H1 (cell line): Measurements from ENCODE around the gene PLBD1. TPM values are rescaled to one million over a fixed set of nuclear protein-coding genes. Genes with fewer than 3 reads are reported as not detected.

Experiments
- CTCF ChIA-PET: fragments of 300-600 bp; sonication (Branson Sonifier 250); formaldehyde crosslinking; loops from one replicate; lab custom pipeline; 2021; ENCODE audit not compliant: partially characterized antibody; lab: Charles Lee
- POLR2A ChIA-PET: fragments of 300-600 bp; sonication (Branson Sonifier 250); formaldehyde crosslinking; loops from one replicate; lab custom pipeline; 2021; ENCODE audit warnings: inconsistent platforms; ENCODE audit not compliant: partially characterized antibody; lab: Charles Lee
- DNase-seq, 2 experiments: peaks; one replicate each; pipeline versions ENCODE4 v3.0.0 to v3.0.0-alpha.2; 2010 to 2022; ENCODE audit warnings: low spot score in 2 of 2, low read depth in 1 of 2, mixed read lengths in 1 of 2
- FAIRE-seq: peaks from 2 replicates; lab custom pipeline; 2011; peaks lifted over from hg19 to GRCh38; lab: Jason Lieb, UNC
- H2AFZ ChIP-seq: 2 replicates; pipeline ENCODE4 v1.8.1; 2012; ENCODE audit warnings: low read length, inconsistent platforms
- H2AK5ac ChIP-seq: 2 replicates; pipeline ENCODE4 v1.6.1; 2013; ENCODE audit warnings: low read depth, low read length
- H2BK120ac ChIP-seq: replicated peaks from 2 replicates; pipeline ENCODE3; 2013; ENCODE audit warnings: low read depth, low read length, inconsistent platforms
- H2BK12ac ChIP-seq: 2 replicates; pipeline ENCODE4 v1.6.1; 2013; ENCODE audit warnings: low read depth, low read length
- H2BK15ac ChIP-seq: 2 replicates; pipeline ENCODE4 v1.6.1; 2013; ENCODE audit warnings: low read length
- H2BK20ac ChIP-seq: 2 replicates; pipeline ENCODE4 v1.6.1; 2013; ENCODE audit warnings: low read length
- H2BK5ac ChIP-seq: 2 replicates; pipeline ENCODE4 v1.6.1; 2013; ENCODE audit warnings: low read depth, low read length
- H3K14ac ChIP-seq: 2 replicates; pipeline ENCODE4 v1.6.1; 2013; ENCODE audit warnings: inconsistent platforms; ENCODE audit not compliant: insufficient read length
- H3K18ac ChIP-seq: 2 replicates; pipeline ENCODE4 v1.6.1; 2013; ENCODE audit warnings: low read length; ENCODE audit errors: extremely low read depth
- H3K23ac ChIP-seq: 2 replicates; pipeline ENCODE4 v1.6.1; 2013; ENCODE audit warnings: inconsistent platforms; ENCODE audit not compliant: insufficient read length
- H3K23me2 ChIP-seq: 2 replicates; pipeline ENCODE4 v1.6.1; 2013; ENCODE audit warnings: low read depth, low read length
- H3K27ac ChIP-seq: 2 replicates; pipeline ENCODE4 v1.6.1; 2011; ENCODE audit warnings: low read depth, low read length, inconsistent platforms
- H3K27me3 ChIP-seq, 4 experiments: replicated peaks in 1 of 4; 1 replicate in 1 of 4; 2 replicates in 3 of 4; pipeline versions ENCODE4 v1.6.1 to v1.8.1; 2011 to 2013; ENCODE audit warnings: low read length in 3 of 4, mild to moderate bottlenecking in 3 of 4, inconsistent platforms in 2 of 4, mixed read lengths in 2 of 4, moderate library complexity in 1 of 4; ENCODE audit not compliant: control insufficient read depth in 3 of 4, insufficient read depth in 3 of 4; ENCODE audit errors: extremely low read depth in 1 of 4
- H3K36me3 ChIP-seq, 4 experiments: 2 replicates each; pipeline versions ENCODE4 v1.6.1 to v1.8.1; 2011 to 2013; ENCODE audit warnings: mild to moderate bottlenecking in 4 of 4, low read length in 3 of 4, moderate library complexity in 2 of 4, control low read depth in 1 of 4, inconsistent platforms in 1 of 4; ENCODE audit not compliant: insufficient read depth in 4 of 4, control insufficient read depth in 2 of 4
- H3K4ac ChIP-seq: replicated peaks from 2 replicates; pipeline ENCODE3; 2013; ENCODE audit warnings: low read length, low read depth, mixed read lengths, inconsistent platforms; ENCODE audit not compliant: insufficient read length
- H3K4me1 ChIP-seq, 4 experiments: replicated peaks in 1 of 4; 1 replicate in 1 of 4; 2 replicates in 3 of 4; pipeline versions ENCODE4 v1.6.1 to v1.8.1; 2011 to 2013; ENCODE audit warnings: low read length in 3 of 4, inconsistent platforms in 2 of 4, mixed read lengths in 1 of 4; ENCODE audit not compliant: insufficient read depth in 4 of 4, control insufficient read depth in 3 of 4
- H3K4me2 ChIP-seq, 2 experiments: 2 replicates each; pipeline versions ENCODE4 v1.6.1 to v1.8.1; 2011 to 2013; ENCODE audit warnings: low read depth in 2 of 2, low read length in 2 of 2, control low read depth in 1 of 2, inconsistent platforms in 1 of 2, mild to moderate bottlenecking in 1 of 2; ENCODE audit not compliant: insufficient read depth in 1 of 2
- H3K4me3 ChIP-seq, 4 experiments: fragments of 200-600, 300-600 bp in 1 of 4; sonication (generic), shearing (Covaris generic), sonication (Bioruptor Twin) in 1 of 4; 2 replicates each; pipeline versions ENCODE4 v1.5.1 to v1.8.1; 2011 to 2016; ENCODE audit warnings: low read length in 4 of 4, low read depth in 3 of 4, control low read depth in 2 of 4, inconsistent platforms in 2 of 4, mild to moderate bottlenecking in 2 of 4, mixed read lengths in 1 of 4, moderate library complexity in 1 of 4; ENCODE audit not compliant: insufficient read depth in 2 of 4; ENCODE audit errors: extremely low read depth in 1 of 4
- H3K56ac ChIP-seq: replicated peaks from 2 replicates; pipeline ENCODE3; 2013; ENCODE audit warnings: low read depth, mild to moderate bottlenecking, mixed read lengths, low read length, inconsistent platforms; ENCODE audit not compliant: insufficient read length
- H3K79me1 ChIP-seq: 2 replicates; pipeline ENCODE4 v1.6.1; 2013; ENCODE audit warnings: low read depth, low read length, control low read depth
- H3K79me2 ChIP-seq, 2 experiments: 2 replicates each; pipeline versions ENCODE4 v1.6.1 to v1.8.1; 2012 to 2013; ENCODE audit warnings: low read length in 2 of 2, mild to moderate bottlenecking in 2 of 2, inconsistent platforms in 1 of 2; ENCODE audit not compliant: insufficient read depth in 2 of 2, control insufficient read depth in 1 of 2
- H3K9ac ChIP-seq, 4 experiments: replicated peaks in 1 of 4; 1 replicate in 1 of 4; 2 replicates in 3 of 4; pipeline versions ENCODE4 v1.6.1 to v1.8.1; 2011 to 2013; ENCODE audit warnings: low read depth in 3 of 4, low read length in 3 of 4, control low read depth in 2 of 4, mild to moderate bottlenecking in 2 of 4, moderate library complexity in 2 of 4, inconsistent platforms in 1 of 4; ENCODE audit errors: extremely low read depth in 1 of 4
- H3K9me3 ChIP-seq, 2 experiments: 2 replicates each; pipeline versions ENCODE4 v1.6.1 to v1.8.1; 2012 to 2013; ENCODE audit warnings: mild to moderate bottlenecking in 2 of 2, moderate library complexity in 2 of 2, control low read depth in 1 of 2, inconsistent platforms in 1 of 2, low read depth in 1 of 2, low read length in 1 of 2, mixed read lengths in 1 of 2; ENCODE audit not compliant: insufficient read depth in 2 of 2
- H4K20me1 ChIP-seq, 2 experiments: replicated peaks in 1 of 2; 2 replicates each; pipeline versions ENCODE3 to v1.8.1; 2011 to 2013; ENCODE audit warnings: inconsistent platforms in 2 of 2, low read length in 2 of 2, mild to moderate bottlenecking in 1 of 2; ENCODE audit not compliant: insufficient read depth in 2 of 2, control insufficient read depth in 1 of 2
- H4K5ac ChIP-seq: 2 replicates; pipeline ENCODE4 v1.6.1; 2013; ENCODE audit warnings: low read length, low read depth, mixed read lengths, inconsistent platforms; ENCODE audit not compliant: insufficient read length
- H4K8ac ChIP-seq: 2 replicates; pipeline ENCODE4 v1.8.0; 2013; ENCODE audit warnings: mild to moderate bottlenecking, moderate library complexity, low read length, inconsistent platforms; ENCODE audit not compliant: insufficient read depth; ENCODE audit errors: extremely low read depth
- H4K91ac ChIP-seq: replicated peaks from 2 replicates; pipeline ENCODE3; 2013; ENCODE audit warnings: low read length, mixed read lengths, inconsistent platforms; ENCODE audit not compliant: insufficient read length
- BCL11A ChIP-seq, 2 experiments: IDR thresholded peaks; one replicate each; pipeline ENCODE4 v1.6.1; 2011; ENCODE audit warnings: low read depth in 2 of 2, low read length in 2 of 2, mild to moderate bottlenecking in 2 of 2
- BRCA1 ChIP-seq: IDR thresholded peaks from 2 replicates; pipeline ENCODE4 v1.6.1; 2012; ENCODE audit warnings: low read depth, low read length, improper control_type of control experiment
- CEBPB ChIP-seq: IDR thresholded peaks from 2 replicates; pipeline ENCODE4 v1.6.1; 2012; ENCODE audit warnings: low read depth, low read length
- CTBP2 ChIP-seq: IDR thresholded peaks from 2 replicates; pipeline ENCODE4 v1.7.0; 2011; ENCODE audit warnings: borderline replicate concordance, mild to moderate bottlenecking, moderate library complexity, mixed read lengths, low read length; ENCODE audit not compliant: insufficient read depth, insufficient read length
- EGR1 ChIP-seq: IDR thresholded peaks from 2 replicates; pipeline ENCODE4 v1.6.1; 2011; ENCODE audit warnings: low read depth, low read length, borderline replicate concordance
- JUN ChIP-seq: IDR thresholded peaks from 2 replicates; pipeline ENCODE4 v1.6.1; 2011; ENCODE audit warnings: low read depth, mild to moderate bottlenecking, improper control_type of control experiment, low read length
- NANOG ChIP-seq: IDR thresholded peaks from 2 replicates; pipeline ENCODE4 v1.6.1; 2011; ENCODE audit warnings: low read length, low read depth, mild to moderate bottlenecking, inconsistent platforms; ENCODE audit not compliant: insufficient read depth, poor library complexity, severe bottlenecking
- NRF1 ChIP-seq: IDR thresholded peaks from 2 replicates; pipeline ENCODE4 v1.6.1; 2011; ENCODE audit warnings: mild to moderate bottlenecking, low read depth, low read length, improper control_type of control experiment
- POLR2A ChIP-seq, 2 experiments: IDR thresholded peaks; 1 replicate in 1 of 2; 2 replicates in 1 of 2; pipeline ENCODE4 v1.6.1; 2011; ENCODE audit warnings: low read depth in 2 of 2, low read length in 2 of 2, mild to moderate bottlenecking in 2 of 2; ENCODE audit errors: control extremely low read depth in 1 of 2
- RXRA ChIP-seq: IDR thresholded peaks from 2 replicates; pipeline ENCODE4 v1.6.1; 2011; ENCODE audit warnings: low read depth, mild to moderate bottlenecking, low read length, moderate library complexity; ENCODE audit not compliant: insufficient read depth
- USF2 ChIP-seq: IDR thresholded peaks from 2 replicates; pipeline ENCODE4 v1.6.1; 2011; ENCODE audit warnings: low read length, improper control_type of control experiment
- WGBS, 2 experiments: shearing (Covaris generic) in 1 of 2; methylation state at CpG; one replicate each; pipeline versions ENCODE4 v1.1.6 to v1.1.7; 2013 to 2015; ENCODE audit warnings: low lambda C conversion rate in 2 of 2, mixed read lengths in 2 of 2, inconsistent platforms in 1 of 2, low coverage in 1 of 2, missing lambda C conversion rate in 1 of 2; ENCODE audit not compliant: insufficient replicate concordance in 2 of 2, insufficient coverage in 1 of 2, insufficient read length in 1 of 2; ENCODE audit errors: extremely low coverage in 1 of 2, missing lambda C conversion rate in 1 of 2; 5-methylcytosine and 5-hydroxymethylcytosine counted together
- polyA plus RNA-seq, 7 experiments: library from polyadenylated mRNA; depleted of rRNA in 3 of 7; stranded (reverse) in 5 of 7; unstranded in 2 of 7; fragments of >200 nt in 5 of 7; fragments of 200-250 nt in 2 of 7; gene quantifications; 1 replicate in 5 of 7; 2 replicates in 1 of 7; 4 replicates in 1 of 7; pipeline versions ENCODE4 v1.2.1 to v1.2.3, GENCODE V29; 2011 to 2013; ENCODE audit warnings: missing spikeins in 2 of 7, mixed read lengths in 2 of 7
- total RNA-seq: library from RNA; stranded (reverse); fragmentation: NEBNext Ultra II Directional; extraction: Animal tissue kit (Norgen Biotek cat#: 25700); gene quantifications from 2 replicates; pipeline ENCODE4 v1.2.1, GENCODE V29; 2021

PLBD1 gene
- total and polyA plus RNA-seq, 2 of the 8 experiments (the other 6 are each of a cell fraction or from before 2014, with no cell fraction given) = 6.3 to 12.3 TPM

- Histone ChIP-seq H3K36me3 (peaks cover 0 to 16% (median 2%) of the 10 kb centered on the region in 4 experiments; a peak in 3 of 8 replicates), H3K14ac (no peak overlapping the region), H2AFZ (no peak overlapping the region), H3K27me3 (no peaks in the 10 kb centered on the region), H2AK5ac (no peak overlapping the region), H4K20me1 (no peaks in the 10 kb centered on the region), H3K27ac (no peak overlapping the region), H2BK12ac (no peak overlapping the region), H3K4me1 (peaks cover 0 to 5% (median 0%) of the 10 kb centered on the region in 4 experiments; a peak in 1 of 7 replicates), H4K5ac (no peak overlapping the region), H3K23me2 (no peaks in the 10 kb centered on the region), H2BK15ac (no peak overlapping the region), H3K4me3 (no peak overlapping the region), H2BK20ac (no peak overlapping the region), H2BK5ac (no peak overlapping the region), H3K79me1 (no peaks in the 10 kb centered on the region; the same call in 1 of the 2 replicates), H4K91ac (no peak overlapping the region), H3K56ac (no peak overlapping the region), H3K4ac (no peak overlapping the region), H4K8ac (no peak overlapping the region), H3K18ac (no peak overlapping the region), H2BK120ac (no peak overlapping the region), H3K9ac (no peak overlapping the region), H3K79me2 (no peaks in the 10 kb centered on the region), H3K9me3 (no peaks in the 10 kb centered on the region), H3K4me2 (no peak overlapping the region), H3K23ac (no peak overlapping the region)
- no peak for DNase-seq
- WGBS, 2 experiments = 98% methylated on average over 6 of the region's 6 CpGs; no CpG with 5 or more reads in 1 of the 2 experiments
- no peak for FAIRE-seq
- POLR2A ChIA-PET = interaction anchor here (0.6 to 1.1 kb wide), 2 partner anchors 11 to 16 kb away, joined by 3 to 4 read pairs; no protein-coding TSS in a partner anchor
- CTCF ChIA-PET = interaction anchor here (1.3 to 1.8 kb wide), 2 partner anchors 268 to 320 kb away, joined by 3 to 8 read pairs; no protein-coding TSS in a partner anchor
- TF ChIP-seq RXRA = no peak
- TF ChIP-seq EGR1 = no peak
- no peak for TF ChIP-seq CTBP2
- TF ChIP-seq JUN = no peak
- TF ChIP-seq BCL11A (IDR thresholded peaks at IDR 0.05; ENCODE audit: low read depth in 2 of 2, low read length in 2 of 2) = no peak
- no peak for TF ChIP-seq USF2
- TF ChIP-seq BRCA1 = no peak
- TF ChIP-seq POLR2A (IDR thresholded peaks at IDR 0.05; ENCODE audit: control extremely low read depth in 1 of 2, low read depth in 2 of 2, low read length in 2 of 2) = no peak
- TF ChIP-seq NANOG = no peak
- no peak for TF ChIP-seq CEBPB
- TF ChIP-seq NRF1 = no peak
These were observed 61.8 kb downstream of the PLBD1 start for GRCh38 chr12:14505626-14506596.
